ENCODE results near the gene IL6ST. TPM values are rescaled to one million over a fixed set of nuclear protein-coding genes. Genes with fewer than 3 reads are reported as not detected.

IL6ST gene
- total and polyA plus RNA-seq, 10 donors = 20.4 to 504 (median 266) TPM

DNA sequence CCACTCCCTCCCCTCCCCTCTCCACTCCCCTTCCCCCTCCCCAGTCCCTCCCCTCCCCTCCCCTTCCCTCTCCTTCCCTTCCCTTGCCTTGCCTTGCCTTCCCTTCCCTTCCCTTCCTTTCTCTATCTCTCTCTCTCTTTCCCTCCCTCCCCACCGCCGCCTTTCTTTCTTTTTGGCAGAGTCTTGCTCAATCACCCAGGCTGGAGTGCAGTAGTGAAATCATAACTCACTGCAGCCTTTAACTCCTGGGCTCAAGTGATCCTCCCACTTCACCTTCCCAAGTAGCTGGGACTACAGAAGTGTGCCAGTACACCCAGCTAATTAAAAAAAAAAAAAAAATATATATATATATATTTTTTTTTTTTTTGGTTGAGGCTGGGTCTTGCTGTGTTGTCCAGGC lies 98.1 kb downstream of the IL6ST start:
- TF ChIP-seq POLR2A (IDR thresholded peaks at IDR 0.05) (no peak), CTCF (IDR thresholded peaks at IDR 0.05 in 8 of 11, conservative IDR thresholded peaks at IDR 0.05 in 3 of 11) (no peak)
- peaks cover 0 to 5% (median 0%) of the 10 kb centered on the region in 6 donors for H3K4me1 ChIP-seq
- no peaks in the 10 kb centered on the region for H3K36me3 ChIP-seq
- no peaks in the 10 kb centered on the region for H3K9me3 ChIP-seq
- WGBS, 5 donors = 71 to 96% (median 87%) methylated on average over 2 of the region's 2 CpGs
- no peak overlapping the region for H3K4me3 ChIP-seq
- intact Hi-C loops (cut with DNase I; ENCODE audit: low total_unique reads) = no loop called here
- DNase-seq = no peak
- peaks cover 0 to 4% (median 0%) of the 10 kb centered on the region in 7 donors for H3K27me3 ChIP-seq (replicated peaks in 1 of 7)
- no peak overlapping the region for H3K27ac ChIP-seq

- Histone ChIP-seq H3K27ac (no peak overlapping the region), H3K27me3 (replicated peaks in 1 of 7) (peaks cover 0 to 4% (median 0%) of the 10 kb centered on the region in 7 donors), H3K4me3 (no peak overlapping the region), H3K4me1 (peaks cover 0 to 5% (median 0%) of the 10 kb centered on the region in 6 donors), H3K9me3 (no peaks in the 10 kb centered on the region), H3K36me3 (no peaks in the 10 kb centered on the region)
- no peak for TF ChIP-seq POLR2A (IDR thresholded peaks at IDR 0.05)
- TF ChIP-seq POLR2AphosphoS5 (IDR thresholded peaks at IDR 0.05) = no peak
- no peak for TF ChIP-seq CTCF (IDR thresholded peaks at IDR 0.05 in 8 of 11, conservative IDR thresholded peaks at IDR 0.05 in 3 of 11)
- WGBS, 5 donors = 94 to 98% (median 97%) methylated on average over 2 of the region's 2 CpGs
- DNase-seq = no peak
- intact Hi-C loops (cut with DNase I; ENCODE audit: low total_unique reads) = no loop called here
Measured at GRCh38 chr5:55896238-55896637, 98.5 kb downstream of the IL6ST start.

- no peak overlapping the region for H3K4me3 ChIP-seq
Measured at GRCh38 chr5:55895346-55895745, 99.4 kb downstream of the IL6ST start.

DNA sequence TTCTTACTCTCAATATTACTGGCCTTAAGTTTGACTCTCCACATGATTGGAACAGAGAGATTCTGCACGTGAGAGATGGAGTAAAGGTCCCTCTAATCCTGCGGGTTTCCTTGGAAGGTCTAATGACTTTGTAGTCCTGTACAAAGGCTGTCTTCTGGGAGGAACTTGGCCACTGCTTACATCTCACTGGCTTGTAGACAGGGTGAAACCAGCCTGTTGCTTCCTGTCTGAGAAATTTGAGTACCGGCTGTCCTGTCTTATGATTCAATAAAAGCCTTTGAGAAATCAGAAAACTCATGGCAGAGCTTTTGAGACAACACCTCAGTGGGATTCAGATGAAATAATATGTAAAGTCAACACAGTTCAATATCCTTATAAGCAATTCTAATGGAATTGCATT lies 100.6 kb downstream of the IL6ST start:
- H3K4me1 ChIP-seq = peaks cover 0 to 5% (median 0%) of the 10 kb centered on the region in 6 donors
- 50 to 86% (median 61%) methylated on average over 3 of the region's 3 CpGs for WGBS, 5 donors

More at GRCh38 chr5:55895346-55895745, 99.4 kb downstream of the IL6ST start:
- WGBS, 5 donors = 93 to 96% (median 94%) methylated on average over 3 of the region's 3 CpGs
- no peak overlapping the region for H3K27ac ChIP-seq
- no peaks in the 10 kb centered on the region for H3K36me3 ChIP-seq
- TF ChIP-seq POLR2A (IDR thresholded peaks at IDR 0.05) (no peak), CTCF (IDR thresholded peaks at IDR 0.05 in 8 of 11, conservative IDR thresholded peaks at IDR 0.05 in 3 of 11) (no peak), POLR2AphosphoS5 (IDR thresholded peaks at IDR 0.05) (no peak)
- H3K4me1 ChIP-seq = peaks cover 0 to 5% (median 0%) of the 10 kb centered on the region in 6 donors
- intact Hi-C loops (cut with DNase I; ENCODE audit: low total_unique reads) = no loop called here
- no peaks in the 10 kb centered on the region for H3K9me3 ChIP-seq
- H3K27me3 ChIP-seq (replicated peaks in 1 of 7) = peaks cover 0 to 4% (median 0%) of the 10 kb centered on the region in 7 donors
- DNase-seq = no peak

More for the DNA sequence above, 100.6 kb downstream of the IL6ST start:
- intact Hi-C loops (cut with DNase I; ENCODE audit: low total_unique reads) = no loop called here
- H3K27ac ChIP-seq = no peak overlapping the region
- TF ChIP-seq POLR2A (IDR thresholded peaks at IDR 0.05) (no peak), CTCF (IDR thresholded peaks at IDR 0.05 in 8 of 11, conservative IDR thresholded peaks at IDR 0.05 in 3 of 11) (no peak), POLR2AphosphoS5 (IDR thresholded peaks at IDR 0.05) (no peak)
- H3K36me3 ChIP-seq = no peaks in the 10 kb centered on the region
- H3K27me3 ChIP-seq (replicated peaks in 1 of 7) = peaks cover 0 to 4% (median 0%) of the 10 kb centered on the region in 7 donors
- no peak for DNase-seq
- H3K4me3 ChIP-seq = no peak overlapping the region
- H3K9me3 ChIP-seq = no peaks in the 10 kb centered on the region
